Hepatocyte (in vitro differentiated cells): ENCODE data around the gene APLN. TPM values are rescaled to one million over a fixed set of nuclear protein-coding genes. Genes with fewer than 3 reads are reported as not detected.

Experiments used
- DNase-seq: peaks from one replicate; pipeline ENCODE4 v3.0.0-alpha.2; 2016; ENCODE audit warnings: low spot score
- H2AFZ ChIP-seq: fragments of 200-600 bp; sonication (generic); 2 replicates; pipeline ENCODE4 v1.6.0; 2016; ENCODE audit warnings: antibody characterized with exemption, mild to moderate bottlenecking
- H3K27ac ChIP-seq: fragments of 200-600 bp; sonication (generic); 2 replicates; pipeline ENCODE4 v1.5.1; 2016; ENCODE audit warnings: mild to moderate bottlenecking
- H3K27me3 ChIP-seq: fragments of 200-600 bp; sonication (generic); 2 replicates; pipeline ENCODE4 v1.6.1; 2016
- H3K36me3 ChIP-seq: fragments of 200-600 bp; sonication (generic); replicated peaks from 2 replicates; pipeline ENCODE4 v1.5.1; 2016; ENCODE audit warnings: low read depth; ENCODE audit not compliant: insufficient read depth
- H3K4me1 ChIP-seq: fragments of 200-600 bp; sonication (generic); 2 replicates; pipeline ENCODE4 v1.5.1; 2016; ENCODE audit warnings: mild to moderate bottlenecking, moderate library complexity; ENCODE audit not compliant: insufficient read depth
- H3K4me2 ChIP-seq: fragments of 200-600 bp; sonication (generic); 2 replicates; pipeline ENCODE4 v1.6.0; 2016
- H3K4me3 ChIP-seq: fragments of 200-600 bp; sonication (generic); 2 replicates; pipeline ENCODE4 v1.5.1; 2016; ENCODE audit warnings: mild to moderate bottlenecking
- H3K79me2 ChIP-seq: fragments of 200-600 bp; sonication (generic); 2 replicates; pipeline ENCODE4 v1.6.0; 2017; ENCODE audit warnings: mild to moderate bottlenecking
- H3K9me2 ChIP-seq: fragments of 200-600 bp; sonication (generic); replicated peaks from 2 replicates; pipeline ENCODE4 v1.6.0; 2017; ENCODE audit warnings: mild to moderate bottlenecking; ENCODE audit not compliant: insufficient read depth
- H3K9me3 ChIP-seq: fragments of 200-600 bp; sonication (generic); 2 replicates; pipeline ENCODE4 v1.5.1; 2016; ENCODE audit warnings: low read depth, mild to moderate bottlenecking
- H4K20me1 ChIP-seq: fragments of 200-600 bp; sonication (generic); 2 replicates; pipeline ENCODE4 v1.6.0; 2016; ENCODE audit warnings: mild to moderate bottlenecking; ENCODE audit not compliant: insufficient read depth, poor library complexity, severe bottlenecking
- CTCF ChIP-seq: fragments of 200-600 bp; sonication (generic); IDR thresholded peaks from 2 replicates; pipeline ENCODE4 v1.5.1; 2016; ENCODE audit warnings: antibody characterized with exemption, mild to moderate bottlenecking; ENCODE audit not compliant: poor library complexity
- EZH2 ChIP-seq: fragments of 200-600 bp; sonication (generic); IDR thresholded peaks from 2 replicates; pipeline ENCODE4 v1.6.1; 2016; ENCODE audit warnings: antibody characterized with exemption, mild to moderate bottlenecking, borderline replicate concordance
- EZH2phosphoT487 ChIP-seq: fragments of 200-600 bp; sonication (generic); IDR thresholded peaks from one replicate; pipeline ENCODE4 v1.6.1; 2018; ENCODE audit warnings: antibody characterized with exemption, mild to moderate bottlenecking, low read depth, moderate library complexity; ENCODE audit not compliant: unreplicated experiment, severe bottlenecking
- WGBS: methylation state at CpG from one replicate; pipeline ENCODE4 v1.1.6; 2016; ENCODE audit warnings: low lambda C conversion rate; ENCODE audit errors: missing lambda C conversion rate; 5-methylcytosine and 5-hydroxymethylcytosine counted together
- polyA plus RNA-seq: library from polyadenylated mRNA; unstranded; fragments of >200 nt; fragmentation: Nextera tagmentation; extraction: Ambion mirVana; gene quantifications from 2 replicates; pipeline ENCODE4 v1.2.1, GENCODE V29; 2016
- total RNA-seq: library from RNA; depleted of rRNA; stranded (reverse); fragments of >200 nt; gene quantifications from 2 replicates; pipeline ENCODE4 v1.2.3, GENCODE V29; 2014

Gene APLN
- total and polyA plus RNA-seq, 2 experiments from 2014 or later, result 0.30 TPM

DNA sequence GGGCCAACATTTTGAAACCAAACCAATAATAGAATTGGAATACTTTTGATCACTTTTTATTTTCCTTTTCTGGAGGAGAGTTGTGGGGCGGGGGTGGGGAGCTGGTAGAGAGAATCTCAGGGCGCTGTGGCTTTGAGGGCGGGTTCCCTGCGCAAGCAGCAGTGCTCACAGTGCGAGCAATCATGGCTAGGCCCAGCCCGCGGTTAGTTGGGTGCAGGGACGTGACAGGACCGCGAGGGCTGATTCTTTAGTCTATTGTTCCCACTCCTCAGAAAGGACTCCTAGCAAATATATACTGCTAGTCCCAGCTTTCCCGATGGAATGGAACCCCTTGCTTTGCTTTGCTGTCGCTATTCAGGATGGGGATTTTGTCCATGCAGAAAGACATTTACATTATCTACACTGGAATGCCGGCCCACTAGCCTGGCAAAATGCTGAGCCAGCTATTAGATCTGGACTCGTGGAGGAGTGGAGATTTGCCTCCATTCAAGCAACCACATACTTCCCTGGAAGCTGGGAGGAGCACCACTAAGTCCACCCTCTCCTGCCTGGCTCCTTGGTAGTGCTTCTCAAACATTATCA lies 23.9 kb upstream of the APLN start:
- no peak for DNase-seq

GRCh38 chrX:129667412-129667811 lies 12.7 kb upstream of the APLN start:
- Histone ChIP-seq H3K9me2 (no peaks in the 10 kb centered on the region), H3K4me1 (no peaks in the 10 kb centered on the region), H2AFZ (no peak overlapping the region), H3K79me2 (no peaks in the 10 kb centered on the region), H3K27me3 (no peaks in the 10 kb centered on the region), H4K20me1 (no peaks in the 10 kb centered on the region), H3K4me3 (no peak overlapping the region), H3K9me3 (no peaks in the 10 kb centered on the region), H3K4me2 (no peak overlapping the region), H3K36me3 (no peaks in the 10 kb centered on the region), H3K27ac (no peak overlapping the region)
- TF ChIP-seq EZH2phosphoT487, result no peak
- no peak for TF ChIP-seq CTCF
- no peak for TF ChIP-seq EZH2
- DNase-seq, result no peak

More for the DNA sequence above, 23.9 kb upstream of the APLN start:
- 70% methylated on average over 14 of the region's 14 CpGs for WGBS
- Histone ChIP-seq H3K36me3 (no peaks in the 10 kb centered on the region), H3K27me3 (no peaks in the 10 kb centered on the region), H3K9me2 (no peaks in the 10 kb centered on the region), H3K79me2 (no peaks in the 10 kb centered on the region), H3K9me3 (no peaks in the 10 kb centered on the region), H3K4me3 (no peak overlapping the region), H3K27ac (no peak overlapping the region), H4K20me1 (no peaks in the 10 kb centered on the region), H2AFZ (no peak overlapping the region), H3K4me1 (no peaks in the 10 kb centered on the region), H3K4me2 (peak overlapping the region; percentile 72)
- TF ChIP-seq EZH2, result no peak
- TF ChIP-seq CTCF, result no peak

GRCh38 chrX:129665916-129666644 lies 11.3 kb upstream of the APLN start:
- Histone ChIP-seq H3K36me3 (no peaks in the 10 kb centered on the region), H3K4me1 (no peaks in the 10 kb centered on the region), H3K27ac (peak overlapping the region; percentile 58), H3K4me2 (no peak overlapping the region), H3K4me3 (no peak overlapping the region), H3K79me2 (no peaks in the 10 kb centered on the region), H4K20me1 (no peaks in the 10 kb centered on the region), H2AFZ (no peak overlapping the region), H3K27me3 (no peaks in the 10 kb centered on the region), H3K9me2 (no peaks in the 10 kb centered on the region), H3K9me3 (no peaks in the 10 kb centered on the region)
- WGBS, result 53% methylated on average over 7 of the region's 7 CpGs
- no peak for DNase-seq
- no peak for TF ChIP-seq CTCF
- TF ChIP-seq EZH2, result no peak
- no peak for TF ChIP-seq EZH2phosphoT487
